ENCODE measurements around the gene AGTR1. TPM values are rescaled to one million over a fixed set of nuclear protein-coding genes. Genes with fewer than 3 reads are reported as not detected.

AGTR1 gene
- total and polyA plus RNA-seq, 10 donors = 0.43 to 24.7 (median 4.6) TPM

- H3K36me3 ChIP-seq = no peaks in the 10 kb centered on the region
- TF ChIP-seq CTCF (IDR thresholded peaks at IDR 0.05 in 8 of 11, conservative IDR thresholded peaks at IDR 0.05 in 3 of 11) (no peak), POLR2A (IDR thresholded peaks at IDR 0.05) (no peak), POLR2AphosphoS5 (IDR thresholded peaks at IDR 0.05) (no peak)
- no peak overlapping the region for H3K4me3 ChIP-seq
- 93 to 96% (median 95%) methylated on average over 10 of the region's 10 CpGs for WGBS, 5 donors
- intact Hi-C loops (cut with DNase I; ENCODE audit: low total_unique reads) = no loop called here
- peaks cover 0 to 2% (median 0%) of the 10 kb centered on the region in 6 donors for H3K4me1 ChIP-seq
- no peak overlapping the region for H3K27ac ChIP-seq
- no peak for DNase-seq
- H3K9me3 ChIP-seq = no peaks in the 10 kb centered on the region
- H3K27me3 ChIP-seq (replicated peaks in 1 of 7) = no peaks in the 10 kb centered on the region
These were observed 43.5 kb downstream of the AGTR1 start for GRCh38 chr3:148741219-148741618.

GRCh38 chr3:148742118-148742517, 44.4 kb downstream of the AGTR1 start:
- 86 to 92% (median 89%) methylated on average over 6 of the region's 6 CpGs for WGBS, 5 donors
- no peak for DNase-seq
- intact Hi-C loops (cut with DNase I; ENCODE audit: low total_unique reads) = no loop called here
- TF ChIP-seq POLR2A (IDR thresholded peaks at IDR 0.05) = no peak
- no peaks in the 10 kb centered on the region for H3K9me3 ChIP-seq
- H3K36me3 ChIP-seq = no peaks in the 10 kb centered on the region
- no peak overlapping the region for H3K27ac ChIP-seq
- no peaks in the 10 kb centered on the region for H3K4me1 ChIP-seq
- no peak overlapping the region for H3K4me3 ChIP-seq
- no peaks in the 10 kb centered on the region for H3K27me3 ChIP-seq (replicated peaks in 1 of 7)

- intact Hi-C loops (cut with DNase I; ENCODE audit: low total_unique reads) = no loop called here
- DNase-seq = no peak
- H3K9me3 ChIP-seq = no peaks in the 10 kb centered on the region
- H3K4me3 ChIP-seq = no peak overlapping the region
- H3K4me1 ChIP-seq = no peaks in the 10 kb centered on the region
- H3K27ac ChIP-seq = no peak overlapping the region
- H3K36me3 ChIP-seq = no peaks in the 10 kb centered on the region
- no peak for TF ChIP-seq CTCF (IDR thresholded peaks at IDR 0.05 in 8 of 11, conservative IDR thresholded peaks at IDR 0.05 in 3 of 11)
- no peak for TF ChIP-seq POLR2A (IDR thresholded peaks at IDR 0.05)
- no peak for TF ChIP-seq POLR2AphosphoS5 (IDR thresholded peaks at IDR 0.05)
- H3K27me3 ChIP-seq (replicated peaks in 1 of 7) = no peaks in the 10 kb centered on the region
- 93 to 99% (median 95%) methylated on average over 5 of the region's 5 CpGs for WGBS, 5 donors
These were observed 48.4 kb downstream of the AGTR1 start for GRCh38 chr3:148746053-148746452.

- H3K4me1 ChIP-seq = no peaks in the 10 kb centered on the region
- no peak for TF ChIP-seq POLR2A (IDR thresholded peaks at IDR 0.05)
- intact Hi-C loops (cut with DNase I; ENCODE audit: low total_unique reads) = no loop called here
- H3K27ac ChIP-seq = no peak overlapping the region
- H3K36me3 ChIP-seq = no peaks in the 10 kb centered on the region
- no peaks in the 10 kb centered on the region for H3K27me3 ChIP-seq (replicated peaks in 1 of 7)
- H3K4me3 ChIP-seq = no peak overlapping the region
- no peaks in the 10 kb centered on the region for H3K9me3 ChIP-seq
- no peak for DNase-seq
- 4 to 80% (median 16%) methylated on average over 3 of the region's 3 CpGs for WGBS, 5 donors
These were observed 50.6 kb downstream of the AGTR1 start for GRCh38 chr3:148748283-148748682.

GRCh38 chr3:148750296-148750695, 52.6 kb downstream of the AGTR1 start:
- no peak overlapping the region for H3K4me3 ChIP-seq
- H3K27me3 ChIP-seq (replicated peaks in 1 of 7) = no peaks in the 10 kb centered on the region
- no peak for DNase-seq
- H3K9me3 ChIP-seq = no peaks in the 10 kb centered on the region
- intact Hi-C loops (cut with DNase I; ENCODE audit: low total_unique reads) = no loop called here
- no peaks in the 10 kb centered on the region for H3K4me1 ChIP-seq
- TF ChIP-seq POLR2AphosphoS5 (IDR thresholded peaks at IDR 0.05) (no peak), POLR2A (IDR thresholded peaks at IDR 0.05) (no peak), CTCF (IDR thresholded peaks at IDR 0.05 in 8 of 11, conservative IDR thresholded peaks at IDR 0.05 in 3 of 11) (no peak)
- H3K36me3 ChIP-seq = no peaks in the 10 kb centered on the region
- 65 to 78% (median 68%) methylated on average over 3 of the region's 3 CpGs for WGBS, 5 donors
- H3K27ac ChIP-seq = no peak overlapping the region
